GM19025 (cell line): ENCODE results near the gene PPP2R2B.

Experiments used
- ATAC-seq: cut with Tn5 transposase; IDR thresholded peaks from one replicate; pipeline ENCODE4 v1.9.1; 2021; ENCODE audit warnings: mild to moderate bottlenecking, low read depth, moderate library complexity; ENCODE audit not compliant: unreplicated experiment

The PPP2R2B gene

DNA sequence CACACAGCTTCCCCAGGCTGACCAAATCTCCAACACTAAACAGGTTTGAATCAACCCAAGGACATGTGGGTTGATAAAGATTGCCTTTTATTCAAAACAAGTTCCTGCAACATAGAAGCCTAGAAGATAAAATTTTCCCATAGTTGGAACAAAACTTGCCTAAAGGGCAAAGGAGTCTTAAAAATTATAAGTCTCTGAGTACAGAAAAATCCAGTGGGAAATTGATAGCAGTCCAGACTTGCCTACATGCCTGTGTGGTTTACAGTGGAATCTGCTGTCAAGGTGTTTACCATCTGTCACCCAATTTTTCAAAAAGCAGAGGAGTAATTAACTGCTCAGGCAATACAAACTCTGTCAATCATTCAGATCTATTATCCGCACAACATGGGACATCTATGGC is 168.2 kb downstream of the PPP2R2B start:
- ATAC-seq = no peak

DNA sequence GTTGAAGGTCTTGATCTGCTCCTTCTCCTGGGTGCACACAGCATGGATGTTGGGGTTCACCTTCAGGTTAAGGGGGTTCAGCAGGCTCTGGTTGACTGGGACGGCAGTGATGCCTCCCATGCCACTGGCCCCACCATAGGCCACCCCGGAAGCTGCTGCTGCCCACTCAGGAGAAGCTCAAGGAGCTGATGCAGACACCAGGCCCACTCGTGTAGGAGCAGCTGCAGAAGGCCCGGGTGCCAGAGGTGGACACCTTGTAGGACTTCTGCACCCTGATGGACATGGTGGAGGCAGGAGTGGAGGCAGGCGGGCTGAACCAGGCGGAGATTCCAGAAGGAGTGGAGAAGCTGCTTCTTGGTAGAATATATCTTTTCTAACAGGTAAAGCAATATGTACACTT is 171.2 kb downstream of the PPP2R2B start:
- no peak for ATAC-seq

DNA sequence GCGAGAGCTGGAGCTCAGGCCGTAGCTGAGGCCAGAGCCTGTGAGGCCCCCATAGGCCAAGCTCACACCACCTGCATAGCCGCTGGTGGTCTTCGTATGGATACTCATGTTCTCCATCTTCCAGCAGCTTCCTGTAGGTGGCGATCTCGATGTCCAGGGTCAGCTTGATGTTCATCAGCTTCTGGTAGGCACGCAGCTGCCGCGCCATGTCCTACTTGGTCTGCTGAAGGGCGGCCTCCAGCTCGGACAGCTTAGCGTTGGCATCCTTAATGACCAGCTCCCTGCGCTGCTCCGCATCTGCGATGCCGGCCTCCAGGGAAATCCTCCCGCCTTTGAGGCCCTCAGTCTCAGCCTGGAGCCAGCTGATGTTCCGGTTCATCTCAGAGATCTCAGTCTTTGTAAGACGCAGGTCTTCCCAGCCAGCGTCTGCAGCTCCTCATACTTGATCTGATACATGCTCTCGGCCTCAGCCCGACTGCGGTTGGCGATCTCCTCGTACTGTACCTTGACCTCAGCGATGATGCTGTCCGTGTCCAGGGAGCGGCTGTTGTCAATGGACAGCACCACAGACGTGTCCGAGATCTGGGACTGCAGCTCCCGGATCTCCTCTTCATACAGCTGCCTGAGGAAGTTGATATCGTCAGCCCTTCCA is 172.1 kb downstream of the PPP2R2B start:
- ATAC-seq = no peak

DNA sequence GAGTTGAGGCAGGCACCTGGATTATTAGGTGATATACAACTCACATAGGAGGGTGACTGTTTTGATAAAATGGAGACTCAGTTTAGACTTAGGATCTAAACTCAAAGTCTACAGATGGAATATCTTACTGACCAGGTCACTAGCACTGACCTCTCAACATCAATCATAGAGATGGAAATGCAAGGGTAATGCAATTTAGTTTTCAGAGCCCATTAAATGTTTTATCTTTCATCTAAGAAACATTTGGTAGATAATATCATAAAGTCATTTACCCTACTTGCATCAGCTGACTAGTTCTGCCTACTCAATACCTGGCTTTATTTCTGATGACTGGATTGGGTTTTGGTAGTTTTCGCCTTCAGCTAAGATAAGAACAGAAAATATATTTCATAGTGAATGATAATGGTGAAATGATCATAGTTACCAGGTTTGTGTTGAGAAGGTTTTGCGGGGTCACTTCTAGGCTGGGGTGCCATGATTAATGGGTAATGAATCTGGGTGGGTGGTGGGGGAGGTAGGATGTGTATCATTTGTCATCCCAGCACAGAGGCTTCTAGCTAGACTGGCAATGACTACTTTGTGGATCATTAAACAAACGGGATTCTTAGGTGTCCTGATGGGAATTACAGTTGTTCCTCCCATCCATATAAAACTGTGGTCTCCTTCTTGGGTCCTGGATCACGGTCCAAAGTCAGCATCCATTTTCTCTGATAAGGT is 173.4 kb downstream of the PPP2R2B start:
- no peak for ATAC-seq

DNA sequence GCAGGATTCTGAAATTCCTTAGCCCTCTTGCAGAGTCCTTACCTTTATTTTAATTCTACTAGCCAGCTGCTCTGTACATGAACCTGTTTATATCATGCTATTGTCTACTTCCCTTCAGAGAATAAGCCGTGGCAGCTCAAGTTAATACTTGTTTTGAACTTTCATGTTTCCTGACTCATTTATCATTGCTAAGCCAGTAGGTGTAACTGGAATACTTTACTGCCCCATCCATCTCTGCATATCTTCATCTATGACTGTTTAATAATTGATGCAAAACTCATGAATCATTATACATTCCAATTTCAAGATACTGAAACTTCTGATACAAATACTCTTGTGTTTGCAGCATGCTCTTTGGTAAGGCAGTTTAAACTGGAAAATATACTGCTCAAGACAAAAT is 174.7 kb downstream of the PPP2R2B start:
- ATAC-seq = no peak

DNA sequence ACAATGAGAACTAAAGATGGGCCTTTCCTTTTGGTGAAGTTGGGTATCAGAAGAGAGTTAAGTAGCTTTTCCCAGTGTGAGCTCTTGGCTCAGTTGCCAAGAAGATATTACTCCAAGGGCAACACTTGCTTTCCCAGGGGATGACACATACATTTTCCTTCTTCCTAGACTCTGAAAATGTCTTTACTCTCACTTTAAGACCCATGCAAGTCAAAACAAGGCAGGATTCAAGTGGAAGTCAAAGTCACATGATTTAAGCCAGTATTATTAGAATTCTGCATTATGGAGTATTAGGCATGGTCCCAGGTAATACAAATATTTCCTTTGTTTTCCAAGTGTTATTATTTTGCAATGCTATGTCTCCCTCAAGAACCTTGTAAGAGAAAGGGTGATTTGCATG is 175.1 kb downstream of the PPP2R2B start:
- no peak for ATAC-seq

DNA sequence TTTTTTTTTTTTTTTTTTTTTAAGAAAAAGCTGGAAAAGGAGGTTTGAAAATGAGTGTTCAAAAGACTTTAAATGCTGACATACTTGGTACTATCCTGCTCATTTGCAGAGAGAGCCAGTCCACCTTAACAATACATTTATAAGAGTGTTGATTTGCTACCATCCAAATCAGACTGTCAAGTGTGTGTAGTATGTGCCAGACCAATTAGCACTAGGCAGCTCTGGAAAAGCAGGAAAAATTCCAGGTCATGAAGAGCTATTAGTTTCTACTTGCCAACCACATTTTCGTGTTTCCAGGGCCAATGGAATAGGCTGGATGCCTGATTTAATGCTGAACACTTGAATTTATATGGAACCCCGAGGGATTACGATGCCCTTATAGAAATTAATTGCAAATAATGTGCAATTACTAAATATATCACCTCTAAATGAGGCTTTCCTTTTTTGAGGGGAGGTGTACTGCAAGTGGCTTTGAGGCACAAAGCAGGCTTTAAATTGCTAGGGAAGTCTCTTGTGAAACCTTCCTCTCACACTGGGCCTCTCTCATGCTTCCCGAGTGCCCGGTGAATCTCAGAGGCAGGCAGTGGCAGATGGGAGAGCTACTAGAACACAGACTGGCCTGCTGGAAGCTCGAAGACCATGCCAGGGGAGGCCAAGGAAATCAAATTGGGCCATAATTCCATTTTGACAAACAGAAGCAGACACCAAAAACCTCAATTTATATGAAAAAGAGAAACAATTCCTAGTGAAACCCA is 178.7 kb downstream of the PPP2R2B start:
- ATAC-seq = no peak

DNA sequence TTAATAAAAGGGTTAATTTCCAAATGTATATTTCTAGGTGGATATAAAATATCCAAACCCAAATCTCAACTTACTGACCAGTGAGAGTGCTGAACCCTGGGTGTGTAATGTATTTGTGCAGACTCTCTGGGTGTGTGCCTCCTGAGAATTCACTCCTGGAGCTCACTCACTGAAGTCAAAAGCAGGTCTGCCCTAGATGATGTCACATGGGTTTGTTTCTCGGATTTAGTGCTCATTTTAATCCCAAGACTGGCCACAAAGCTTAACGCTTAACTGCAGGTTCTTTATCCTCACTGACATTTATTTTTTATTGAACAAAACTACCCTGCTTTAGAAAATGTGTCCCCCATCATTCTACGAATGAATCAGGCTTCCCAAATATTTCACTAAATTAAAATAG is 179.4 kb downstream of the PPP2R2B start:
- no peak for ATAC-seq

DNA sequence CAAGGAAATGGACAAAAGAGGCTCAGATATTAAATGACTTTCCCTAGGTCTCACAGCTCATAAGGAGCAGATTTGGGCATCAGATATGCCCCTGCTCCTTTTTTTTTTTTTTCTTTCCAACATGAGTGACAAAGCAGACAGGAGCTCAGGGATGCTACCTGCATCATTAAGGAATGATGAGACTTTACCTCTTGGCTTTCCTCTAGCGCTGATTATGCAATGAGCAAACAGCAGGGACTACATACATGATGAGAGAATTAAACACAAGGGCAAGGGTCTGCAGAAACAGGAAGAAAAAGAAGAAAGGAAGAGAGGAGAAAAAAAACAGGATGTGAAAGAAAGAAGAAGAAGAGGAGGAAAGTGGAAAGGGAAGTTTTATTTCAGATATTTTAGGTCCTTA is 179.9 kb downstream of the PPP2R2B start:
- no peak for ATAC-seq

DNA sequence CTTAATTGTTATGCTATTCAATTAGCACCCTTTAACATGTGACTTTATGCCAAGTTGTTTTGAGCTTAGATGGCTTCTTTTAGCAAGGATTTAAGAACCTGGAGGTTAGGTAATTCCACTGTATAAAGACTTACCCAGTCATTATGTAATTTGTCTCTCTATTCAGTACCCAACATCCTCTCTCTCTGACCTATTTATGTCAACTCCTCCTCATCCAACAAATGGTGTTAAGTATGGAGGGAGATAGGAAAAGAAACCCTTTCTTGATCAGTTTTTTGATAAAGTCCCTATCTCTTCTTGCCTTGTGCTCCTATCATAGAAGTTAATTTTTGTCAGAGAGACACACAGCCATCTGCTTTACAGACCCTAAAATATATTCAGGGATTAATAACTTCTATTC is 181.3 kb downstream of the PPP2R2B start:
- ATAC-seq = no peak

DNA sequence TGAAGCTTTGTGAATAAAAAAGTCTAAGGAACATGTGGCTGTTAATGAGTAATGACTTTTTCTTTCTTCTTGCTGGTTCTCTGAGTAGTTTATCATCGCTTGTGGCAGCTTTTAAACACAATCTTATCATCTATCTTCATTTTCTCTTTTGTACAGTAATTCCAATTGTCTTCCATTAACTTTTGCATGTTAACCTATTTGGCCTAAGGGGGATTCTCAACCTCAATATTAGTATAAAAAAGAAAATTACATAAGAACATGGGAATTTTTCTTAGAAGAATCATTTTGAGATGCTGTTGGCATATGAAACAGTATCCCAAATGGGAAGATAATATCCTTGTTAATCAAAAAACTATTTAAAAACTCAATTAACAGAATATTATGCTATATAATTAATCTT is 182.9 kb downstream of the PPP2R2B start:
- no peak for ATAC-seq

DNA sequence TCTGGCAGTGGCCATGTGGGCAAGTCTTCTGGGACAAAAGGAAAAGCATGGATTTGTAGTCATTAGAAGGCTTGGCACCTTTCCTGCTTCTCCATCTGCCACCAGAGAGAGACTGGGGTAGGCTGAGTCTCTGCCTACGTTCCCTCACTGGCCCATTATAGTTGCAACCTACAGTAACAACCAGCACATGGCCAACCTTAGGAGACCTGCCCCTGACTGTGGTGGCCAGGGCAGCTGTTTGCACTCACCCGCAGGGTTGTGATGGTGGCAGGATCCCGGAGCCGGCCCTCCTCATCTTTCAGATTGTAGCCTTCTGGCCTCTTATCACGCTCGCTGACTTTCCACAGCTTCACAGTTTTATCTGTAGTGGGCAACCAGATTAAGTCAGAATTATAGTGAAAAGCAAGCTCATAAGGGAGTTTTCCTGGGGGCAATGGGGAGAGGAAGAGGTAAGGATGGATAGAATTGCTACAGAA is 187.6 kb downstream of the PPP2R2B start:
- ATAC-seq = no peak

DNA sequence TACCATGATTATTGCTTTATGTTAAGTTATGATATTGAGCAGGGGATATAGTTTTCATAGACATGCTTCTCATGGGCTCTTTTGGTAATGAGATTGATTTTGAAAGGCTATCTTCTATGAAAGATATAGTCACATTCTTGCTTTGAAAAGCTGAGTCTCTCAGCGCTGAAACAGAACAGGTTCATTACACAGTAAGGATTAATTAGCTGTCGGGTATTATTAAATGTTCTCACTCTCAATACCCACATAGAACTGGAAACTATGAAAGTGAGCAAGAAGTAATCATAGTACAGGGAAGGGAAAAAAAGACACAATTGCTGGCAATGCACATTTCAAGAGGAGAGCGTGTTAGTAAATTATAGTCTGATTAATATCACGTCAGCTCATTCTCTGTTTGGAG is 190.9 kb downstream of the PPP2R2B start:
- no peak for ATAC-seq

DNA sequence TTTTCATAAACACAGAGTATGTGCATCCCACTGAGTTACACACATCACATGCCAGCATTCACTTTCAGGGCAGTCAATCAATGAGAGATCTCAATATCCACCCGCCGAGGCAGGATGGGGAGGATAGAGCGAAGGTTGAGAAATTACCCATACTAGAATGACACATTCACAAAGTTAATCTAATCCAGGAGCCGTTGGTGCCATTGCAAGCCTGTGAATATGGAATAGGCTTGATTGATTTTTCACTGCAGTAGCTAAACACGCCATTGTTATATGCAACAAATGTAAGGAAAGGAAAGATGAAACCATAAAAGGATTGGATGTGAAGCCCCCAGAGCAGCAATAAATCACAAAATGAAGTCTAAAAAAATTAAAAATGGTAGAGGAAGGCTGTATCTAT is 194.7 kb downstream of the PPP2R2B start:
- no peak for ATAC-seq

DNA sequence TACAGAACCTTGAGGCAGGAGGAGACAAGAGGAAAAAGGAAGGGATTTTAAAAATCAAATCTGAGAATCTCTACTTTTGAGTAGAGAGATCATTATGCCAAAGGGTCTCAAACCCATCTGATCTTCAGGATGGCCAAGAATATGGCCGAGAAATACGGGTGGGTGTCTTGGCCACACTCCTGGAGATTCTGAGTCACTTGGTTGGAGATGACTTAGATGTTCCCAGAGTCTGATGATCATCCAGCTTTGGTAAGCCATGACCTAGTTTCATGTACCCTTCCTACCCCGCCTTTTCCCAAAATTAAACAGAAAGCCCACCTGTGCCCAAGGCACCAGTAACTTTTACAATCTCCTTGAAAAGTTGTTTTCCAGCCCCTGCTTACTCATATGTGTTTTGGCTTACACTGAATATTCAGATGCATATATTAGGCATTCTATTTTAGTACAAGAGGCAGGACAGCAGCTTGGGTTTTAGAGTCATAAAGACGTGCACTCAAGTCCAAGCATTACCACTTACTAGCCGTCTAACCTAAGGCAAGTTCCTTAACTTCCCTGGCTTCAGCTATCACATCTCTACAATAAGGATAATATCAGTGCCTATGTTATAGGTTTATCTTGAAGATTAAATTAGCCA is 195.5 kb downstream of the PPP2R2B start:
- ATAC-seq = no peak

DNA sequence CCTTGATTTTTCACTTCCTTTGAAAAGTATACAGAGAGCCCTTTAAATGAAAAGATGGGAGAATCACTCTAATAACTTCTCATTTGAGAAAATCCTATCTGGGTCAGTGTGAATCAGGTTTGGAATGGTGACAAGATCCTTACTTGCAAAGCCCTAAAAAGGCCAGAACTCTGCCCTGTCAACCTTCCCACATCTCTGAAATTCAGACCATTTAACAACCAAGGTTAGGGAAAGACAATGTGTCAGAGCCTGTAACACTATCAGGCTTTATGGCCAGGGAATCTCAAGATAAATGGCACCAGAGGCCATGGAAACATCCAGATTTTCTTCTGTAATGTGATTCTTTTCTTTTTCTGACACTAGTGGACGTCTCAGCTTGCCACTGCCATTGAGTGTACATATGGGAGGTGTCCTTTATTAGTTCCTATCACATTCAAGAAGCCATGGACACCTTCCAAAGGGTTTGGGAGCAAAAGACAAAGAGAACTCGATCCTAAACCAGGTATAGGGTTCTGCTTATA is 196.9 kb downstream of the PPP2R2B start:
- no peak for ATAC-seq

DNA sequence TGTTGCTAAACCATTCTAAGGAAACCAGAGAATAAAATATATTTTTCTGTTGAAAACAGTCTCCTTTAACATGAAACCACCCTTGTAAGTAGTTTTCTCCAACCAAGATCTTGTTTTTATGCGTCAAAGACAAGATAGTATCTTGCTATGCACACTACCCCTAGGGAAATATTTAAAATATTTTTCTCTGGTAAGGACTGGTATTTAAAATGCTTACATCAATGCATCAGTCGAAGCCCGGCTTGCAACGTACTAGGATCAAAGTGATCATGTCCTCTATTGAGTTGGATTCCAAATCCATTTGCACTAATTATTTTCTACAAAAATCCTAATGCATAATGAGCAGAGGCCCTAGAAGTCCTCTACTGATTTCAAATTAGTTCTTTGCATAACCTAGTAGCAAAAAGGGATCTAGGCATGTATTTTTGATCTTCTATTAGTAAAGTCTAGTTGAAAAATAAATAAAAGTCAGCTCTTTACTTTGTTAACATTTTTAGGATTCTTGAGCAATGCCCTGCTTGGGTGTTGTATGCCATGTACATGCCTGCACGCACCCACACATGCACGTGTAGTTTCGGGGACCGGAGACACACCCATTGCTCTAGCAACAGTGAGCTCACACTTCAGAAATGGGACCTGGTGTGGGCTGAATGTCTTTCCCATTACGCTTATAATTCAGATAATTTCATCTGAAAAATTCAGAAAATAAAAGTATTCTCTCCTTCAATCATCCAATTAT is 197.5 kb downstream of the PPP2R2B start:
- ATAC-seq = no peak

DNA sequence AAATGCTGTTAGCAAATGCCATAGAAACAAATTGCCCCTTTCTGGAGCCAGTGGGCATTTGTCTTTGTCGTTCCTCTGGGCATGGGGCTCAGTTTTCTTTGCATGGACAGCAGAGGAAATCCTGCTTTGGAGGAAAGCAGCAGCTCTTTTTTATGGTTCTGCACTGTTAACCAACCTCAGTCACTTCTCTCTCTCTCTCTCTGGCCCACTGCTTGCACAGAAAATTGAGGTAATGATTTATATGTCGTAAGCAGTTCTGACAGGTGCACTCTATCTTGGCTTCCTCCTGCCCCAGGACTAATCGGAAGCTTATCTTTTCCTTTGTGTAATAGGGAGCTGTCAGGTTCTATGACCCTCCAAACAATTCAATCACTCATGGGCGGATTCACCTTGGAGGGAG is 202.9 kb downstream of the PPP2R2B start:
- no peak for ATAC-seq

DNA sequence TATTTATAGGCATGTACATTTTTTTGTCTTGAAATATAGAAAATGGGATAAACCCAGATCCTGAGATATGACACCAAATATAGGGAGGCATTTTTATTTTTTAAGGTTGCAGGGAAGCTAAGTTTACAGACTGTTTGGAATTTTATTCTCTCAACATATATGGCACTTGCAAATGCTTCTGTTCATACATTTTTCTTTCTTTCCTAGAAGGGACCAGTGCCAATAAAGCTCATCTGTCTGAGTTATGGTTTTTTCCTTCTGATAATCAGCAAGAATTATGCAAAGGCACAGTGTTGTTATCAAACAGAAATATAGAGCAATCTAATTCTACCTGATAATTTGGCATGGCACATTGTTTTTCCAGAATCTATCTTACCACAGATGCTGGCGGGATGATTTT is 205.7 kb downstream of the PPP2R2B start:
- no peak for ATAC-seq

DNA sequence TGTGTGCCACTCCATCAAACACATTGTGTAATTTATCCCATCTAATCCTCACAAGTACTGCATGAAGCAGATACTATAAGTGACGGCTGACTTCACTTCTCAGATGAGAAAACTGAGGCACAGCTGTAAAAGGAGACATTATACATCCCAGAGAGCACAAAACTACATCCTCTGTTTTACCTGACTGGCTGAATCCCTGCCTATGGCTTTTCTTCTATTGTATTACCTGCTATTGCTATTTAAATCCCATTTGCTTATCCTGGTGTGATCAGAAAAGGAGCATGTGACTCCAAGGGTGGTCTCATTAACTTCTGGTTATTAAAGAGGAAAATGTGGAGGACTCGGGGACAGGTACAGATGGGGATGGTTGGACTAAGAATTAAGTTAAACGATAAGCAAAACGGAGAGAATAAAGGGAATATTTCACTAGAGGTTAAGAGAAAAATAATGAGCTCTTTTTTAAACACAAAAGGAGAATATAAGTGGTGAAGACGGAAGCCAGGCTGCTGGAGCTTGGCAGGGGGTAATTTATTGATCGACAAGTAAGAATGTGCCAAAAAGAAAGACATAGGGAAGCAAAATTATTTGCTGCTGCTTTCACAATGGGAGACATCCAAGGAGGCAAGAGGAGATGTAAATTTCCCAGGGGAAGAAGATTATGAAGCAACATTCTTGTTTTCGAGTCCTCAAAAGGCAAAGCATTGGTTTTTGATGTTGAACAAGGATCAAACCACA is 206.8 kb downstream of the PPP2R2B start:
- ATAC-seq = no peak
